GF-D8 (cell line): ENCODE data around the gene CLDN19.
"Not testable (repeated sequence)": the region's sequence is repeated elsewhere in the genome, so short reads cannot be mapped to it uniquely, and the experiment has no call there.

Experiments
- DNase-seq: peaks from one replicate; lab custom pipeline; 2025; lab: John Stamatoyannopoulos, UW

Gene CLDN19

GRCh38 chr1:42759114-42759513 lies 19.1 kb upstream of the CLDN19 start:
- no peak for DNase-seq

GRCh38 chr1:42758641-42759040 lies 18.6 kb upstream of the CLDN19 start:
- DNase-seq = no peak

- DNase-seq = no peak
These were observed 17.8 kb upstream of the CLDN19 start for GRCh38 chr1:42757892-42758275.

GRCh38 chr1:42756956-42757891 lies 17.2 kb upstream of the CLDN19 start:
- DNase-seq = no peak

- no peak for DNase-seq
These were observed 13.0 kb upstream of the CLDN19 start for GRCh38 chr1:42753070-42753469.

- no peak for DNase-seq
These were observed 12.2 kb upstream of the CLDN19 start for GRCh38 chr1:42752284-42752683.

GRCh38 chr1:42751511-42752070 lies 11.6 kb upstream of the CLDN19 start:
- DNase-seq = not testable (repeated sequence)

- no peak for DNase-seq
These were observed 10.0 kb upstream of the CLDN19 start for GRCh38 chr1:42750041-42750440.

- DNase-seq = no peak
These were observed 8.7 kb upstream of the CLDN19 start for GRCh38 chr1:42748461-42749410.

- no peak for DNase-seq
These were observed 8.0 kb upstream of the CLDN19 start for GRCh38 chr1:42748021-42748420.

- no peak for DNase-seq
These were observed 7.1 kb upstream of the CLDN19 start for GRCh38 chr1:42747125-42747524.

- no peak for DNase-seq
These were observed 6.5 kb upstream of the CLDN19 start for GRCh38 chr1:42746436-42747105.

- no peak for DNase-seq
These were observed 5.8 kb upstream of the CLDN19 start for GRCh38 chr1:42745851-42746250.

- no peak for DNase-seq
These were observed 4.0 kb upstream of the CLDN19 start for GRCh38 chr1:42744148-42744413.

GRCh38 chr1:42743317-42744147 lies 3.5 kb upstream of the CLDN19 start:
- no peak for DNase-seq

- no peak for DNase-seq
These were observed 2.7 kb upstream of the CLDN19 start for GRCh38 chr1:42742617-42743316.

GRCh38 chr1:42742141-42742540 lies 2.1 kb upstream of the CLDN19 start:
- DNase-seq = no peak

- no peak for DNase-seq
These were observed 1.7 kb upstream of the CLDN19 start for GRCh38 chr1:42741706-42742105.

GRCh38 chr1:42740851-42741580 lies 980 bp upstream of the CLDN19 start:
- DNase-seq = no peak

GRCh38 chr1:42738678-42739226 lies 1.3 kb downstream of the CLDN19 start:
- no peak for DNase-seq
